Measurements from ENCODE around the gene CIAO3.

The CIAO3 gene

GRCh38 chr16:687499-687898, 53.3 kb downstream of the CIAO3 start:
- H3K4me3 ChIP-seq (ENCODE audit: low read depth, low read length): no peak overlapping the region
- TF ChIP-seq ZNF555 (tag by site-specific recombination; conservative IDR thresholded peaks at IDR 0.05): no peak
- no peak for TF ChIP-seq YY2 (tag by site-specific recombination; IDR thresholded peaks at IDR 0.05)
- no peak for TF ChIP-seq ZBTB11 (tag by site-specific recombination; conservative IDR thresholded peaks at IDR 0.05; ENCODE audit: low read depth)
- TF ChIP-seq ZNF585B (tag by site-specific recombination; IDR thresholded peaks at IDR 0.05): no peak
- TF ChIP-seq ZNF580 (tag by site-specific recombination; IDR thresholded peaks at IDR 0.05): no peak
- no peak for TF ChIP-seq ZSCAN5A (tag by site-specific recombination; IDR thresholded peaks at IDR 0.05)
- no peak for TF ChIP-seq REPIN1 (tag by site-specific recombination; IDR thresholded peaks at IDR 0.05; ENCODE audit: low read depth)
- no peak for TF ChIP-seq ZNF2 (tag by site-specific recombination; IDR thresholded peaks at IDR 0.05)
- TF ChIP-seq ZNF501 (tag by site-specific recombination; IDR thresholded peaks at IDR 0.05): no peak
- no peak for TF ChIP-seq KLF7 (tag by site-specific recombination; IDR thresholded peaks at IDR 0.05; ENCODE audit: borderline replicate concordance)
- no peak for TF ChIP-seq ZNF266 (tag by site-specific recombination; IDR thresholded peaks at IDR 0.05; ENCODE audit: low read depth)
- TF ChIP-seq ZNF155 (tag by site-specific recombination; IDR thresholded peaks at IDR 0.05): no peak
- TF ChIP-seq ZNF366 (tag by site-specific recombination; conservative IDR thresholded peaks at IDR 0.05): no peak
- TF ChIP-seq AEBP2 (tag by site-specific recombination; IDR thresholded peaks at IDR 0.05; ENCODE audit: borderline replicate concordance): no peak
- TF ChIP-seq ZSCAN16 (tag by site-specific recombination; IDR thresholded peaks at IDR 0.05): no peak
- TF ChIP-seq ZNF16 (tag by site-specific recombination; IDR thresholded peaks at IDR 0.05; ENCODE audit: low read depth): no peak
- no peak for TF ChIP-seq KLF8 (tag by site-specific recombination; IDR thresholded peaks at IDR 0.05)
- TF ChIP-seq ZNF362 (tag by site-specific recombination; IDR thresholded peaks at IDR 0.05): no peak
- TF ChIP-seq ZNF777 (tag by site-specific recombination; IDR thresholded peaks at IDR 0.05; ENCODE audit: borderline replicate concordance): no peak
- no peak for TF ChIP-seq INSM2 (tag by site-specific recombination; IDR thresholded peaks at IDR 0.05)
- peaks cover 0 to 55% of the 10 kb centered on the region in 2 experiments; a peak in 1 of 3 replicates for H3K36me3 ChIP-seq (ENCODE audit: control insufficient read depth in 2 of 2, insufficient read depth in 1 of 2, low read length in 2 of 2)
- no peak overlapping the region for H3K27ac ChIP-seq (ENCODE audit: extremely low read depth, low read depth, low read length)
- H3K9me3 ChIP-seq (ENCODE audit: control insufficient read depth, insufficient read depth, low read depth, low read length): no peaks in the 10 kb centered on the region
- ChIA-PET POLR2A (interaction anchor here (0.5 to 1.5 kb wide), 4 partner anchors 8 to 123 kb away, joined by 3 to 6 read pairs (median 4); partner anchors contain the start of genes CHTF18 and RPUSD1), CTCF (interaction anchor here (0.6 kb wide), 1 partner anchor 101 kb away, joined by 3 read pairs; the partner anchor contains the start of genes CHTF18 and RPUSD1)
- no peaks in the 10 kb centered on the region for H3K4me1 ChIP-seq (ENCODE audit: control insufficient read depth, insufficient read depth, low read length)
